H1 (cell line): ENCODE data around the gene BMPR1A. TPM values are rescaled to one million over a fixed set of nuclear protein-coding genes. Genes with fewer than 3 reads are reported as not detected.

ENCODE experiments used
- KDM4A ChIP-seq: IDR thresholded peaks from one replicate; pipeline ENCODE4 v1.7.1; 2012; ENCODE audit warnings: low read depth, mild to moderate bottlenecking, moderate library complexity, low read length, inconsistent platforms; ENCODE audit not compliant: severe bottlenecking
- KDM5A ChIP-seq: fragments of 200-600 bp; IDR thresholded peaks from 2 replicates; pipeline ENCODE4 v1.7.1; 2012; ENCODE audit warnings: mild to moderate bottlenecking, low read length, inconsistent platforms, mixed read lengths
- TAF7 ChIP-seq: optimal IDR thresholded peaks from 2 replicates; pipeline ENCODE3; 2011; ENCODE audit warnings: low read depth, mild to moderate bottlenecking, inconsistent platforms, low read length, moderate library complexity, borderline replicate concordance
- polyA plus RNA-seq, 7 experiments: library from polyadenylated mRNA; depleted of rRNA in 3 of 7; stranded (reverse) in 5 of 7; unstranded in 2 of 7; fragments of >200 nt in 5 of 7; fragments of 200-250 nt in 2 of 7; gene quantifications; 1 replicate in 5 of 7; 2 replicates in 1 of 7; 4 replicates in 1 of 7; pipeline versions ENCODE4 v1.2.1 to v1.2.3, GENCODE V29; 2011 to 2013; ENCODE audit warnings: missing spikeins in 2 of 7, mixed read lengths in 2 of 7
- total RNA-seq: library from RNA; stranded (reverse); fragmentation: NEBNext Ultra II Directional; extraction: Animal tissue kit (Norgen Biotek cat#: 25700); gene quantifications from 2 replicates; pipeline ENCODE4 v1.2.1, GENCODE V29; 2021
- TF ChIP-seq, protein P1 (sequence below): fragments of 300-600 bp; sonication (generic); IDR thresholded peaks from 2 replicates; pipeline ENCODE4 v1.7.1; 2012; ENCODE audit warnings: low read length, moderate library complexity, mild to moderate bottlenecking, inconsistent platforms; ENCODE audit not compliant: insufficient replicate concordance

Gene BMPR1A
- total and polyA plus RNA-seq, 2 of the 8 experiments (the other 6 are each of a cell fraction or from before 2014, with no cell fraction given) = 34.4 to 129 TPM

DNA sequence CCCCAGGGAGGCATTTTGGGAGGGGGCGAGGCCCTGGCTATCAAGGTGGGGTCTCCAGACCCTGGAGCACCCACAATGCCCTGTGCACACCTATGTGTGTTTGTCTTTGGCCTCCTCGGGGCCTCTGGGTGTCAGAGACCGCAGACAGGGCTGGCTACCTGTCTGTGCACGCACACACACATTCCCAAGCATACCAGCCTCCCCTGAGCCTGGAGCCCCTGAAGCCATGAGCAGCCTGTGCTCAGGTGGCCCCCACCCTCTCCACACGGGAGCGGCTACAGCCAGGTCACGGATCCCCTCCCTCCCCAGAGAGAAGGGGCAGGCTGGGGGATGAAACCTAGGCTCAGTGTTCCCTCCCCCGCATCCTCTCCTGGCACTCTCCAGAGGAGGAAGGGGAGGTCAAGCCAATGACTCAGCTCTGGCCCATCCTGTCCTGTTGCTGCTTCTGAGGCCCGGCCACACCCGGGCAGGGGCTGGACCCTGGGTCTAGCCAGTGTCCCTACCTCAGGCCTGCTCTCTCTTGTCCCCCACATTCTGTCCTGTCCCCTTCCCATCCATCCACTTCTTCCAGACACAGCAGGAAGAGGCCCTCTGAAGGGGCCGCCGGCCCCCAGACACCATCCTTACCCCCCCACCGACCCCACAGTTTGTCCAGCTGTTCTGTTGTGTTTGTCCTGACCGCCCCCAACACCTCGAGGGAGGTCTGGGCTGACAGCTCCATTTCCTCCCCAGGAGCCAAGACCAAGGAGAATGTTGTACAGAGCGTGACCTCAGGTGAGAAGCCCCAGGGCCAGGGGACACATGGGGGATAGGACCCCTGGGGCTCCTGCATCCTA lies 202.7 kb downstream of the BMPR1A start (continued):
- TF ChIP-seq, protein P1, sequence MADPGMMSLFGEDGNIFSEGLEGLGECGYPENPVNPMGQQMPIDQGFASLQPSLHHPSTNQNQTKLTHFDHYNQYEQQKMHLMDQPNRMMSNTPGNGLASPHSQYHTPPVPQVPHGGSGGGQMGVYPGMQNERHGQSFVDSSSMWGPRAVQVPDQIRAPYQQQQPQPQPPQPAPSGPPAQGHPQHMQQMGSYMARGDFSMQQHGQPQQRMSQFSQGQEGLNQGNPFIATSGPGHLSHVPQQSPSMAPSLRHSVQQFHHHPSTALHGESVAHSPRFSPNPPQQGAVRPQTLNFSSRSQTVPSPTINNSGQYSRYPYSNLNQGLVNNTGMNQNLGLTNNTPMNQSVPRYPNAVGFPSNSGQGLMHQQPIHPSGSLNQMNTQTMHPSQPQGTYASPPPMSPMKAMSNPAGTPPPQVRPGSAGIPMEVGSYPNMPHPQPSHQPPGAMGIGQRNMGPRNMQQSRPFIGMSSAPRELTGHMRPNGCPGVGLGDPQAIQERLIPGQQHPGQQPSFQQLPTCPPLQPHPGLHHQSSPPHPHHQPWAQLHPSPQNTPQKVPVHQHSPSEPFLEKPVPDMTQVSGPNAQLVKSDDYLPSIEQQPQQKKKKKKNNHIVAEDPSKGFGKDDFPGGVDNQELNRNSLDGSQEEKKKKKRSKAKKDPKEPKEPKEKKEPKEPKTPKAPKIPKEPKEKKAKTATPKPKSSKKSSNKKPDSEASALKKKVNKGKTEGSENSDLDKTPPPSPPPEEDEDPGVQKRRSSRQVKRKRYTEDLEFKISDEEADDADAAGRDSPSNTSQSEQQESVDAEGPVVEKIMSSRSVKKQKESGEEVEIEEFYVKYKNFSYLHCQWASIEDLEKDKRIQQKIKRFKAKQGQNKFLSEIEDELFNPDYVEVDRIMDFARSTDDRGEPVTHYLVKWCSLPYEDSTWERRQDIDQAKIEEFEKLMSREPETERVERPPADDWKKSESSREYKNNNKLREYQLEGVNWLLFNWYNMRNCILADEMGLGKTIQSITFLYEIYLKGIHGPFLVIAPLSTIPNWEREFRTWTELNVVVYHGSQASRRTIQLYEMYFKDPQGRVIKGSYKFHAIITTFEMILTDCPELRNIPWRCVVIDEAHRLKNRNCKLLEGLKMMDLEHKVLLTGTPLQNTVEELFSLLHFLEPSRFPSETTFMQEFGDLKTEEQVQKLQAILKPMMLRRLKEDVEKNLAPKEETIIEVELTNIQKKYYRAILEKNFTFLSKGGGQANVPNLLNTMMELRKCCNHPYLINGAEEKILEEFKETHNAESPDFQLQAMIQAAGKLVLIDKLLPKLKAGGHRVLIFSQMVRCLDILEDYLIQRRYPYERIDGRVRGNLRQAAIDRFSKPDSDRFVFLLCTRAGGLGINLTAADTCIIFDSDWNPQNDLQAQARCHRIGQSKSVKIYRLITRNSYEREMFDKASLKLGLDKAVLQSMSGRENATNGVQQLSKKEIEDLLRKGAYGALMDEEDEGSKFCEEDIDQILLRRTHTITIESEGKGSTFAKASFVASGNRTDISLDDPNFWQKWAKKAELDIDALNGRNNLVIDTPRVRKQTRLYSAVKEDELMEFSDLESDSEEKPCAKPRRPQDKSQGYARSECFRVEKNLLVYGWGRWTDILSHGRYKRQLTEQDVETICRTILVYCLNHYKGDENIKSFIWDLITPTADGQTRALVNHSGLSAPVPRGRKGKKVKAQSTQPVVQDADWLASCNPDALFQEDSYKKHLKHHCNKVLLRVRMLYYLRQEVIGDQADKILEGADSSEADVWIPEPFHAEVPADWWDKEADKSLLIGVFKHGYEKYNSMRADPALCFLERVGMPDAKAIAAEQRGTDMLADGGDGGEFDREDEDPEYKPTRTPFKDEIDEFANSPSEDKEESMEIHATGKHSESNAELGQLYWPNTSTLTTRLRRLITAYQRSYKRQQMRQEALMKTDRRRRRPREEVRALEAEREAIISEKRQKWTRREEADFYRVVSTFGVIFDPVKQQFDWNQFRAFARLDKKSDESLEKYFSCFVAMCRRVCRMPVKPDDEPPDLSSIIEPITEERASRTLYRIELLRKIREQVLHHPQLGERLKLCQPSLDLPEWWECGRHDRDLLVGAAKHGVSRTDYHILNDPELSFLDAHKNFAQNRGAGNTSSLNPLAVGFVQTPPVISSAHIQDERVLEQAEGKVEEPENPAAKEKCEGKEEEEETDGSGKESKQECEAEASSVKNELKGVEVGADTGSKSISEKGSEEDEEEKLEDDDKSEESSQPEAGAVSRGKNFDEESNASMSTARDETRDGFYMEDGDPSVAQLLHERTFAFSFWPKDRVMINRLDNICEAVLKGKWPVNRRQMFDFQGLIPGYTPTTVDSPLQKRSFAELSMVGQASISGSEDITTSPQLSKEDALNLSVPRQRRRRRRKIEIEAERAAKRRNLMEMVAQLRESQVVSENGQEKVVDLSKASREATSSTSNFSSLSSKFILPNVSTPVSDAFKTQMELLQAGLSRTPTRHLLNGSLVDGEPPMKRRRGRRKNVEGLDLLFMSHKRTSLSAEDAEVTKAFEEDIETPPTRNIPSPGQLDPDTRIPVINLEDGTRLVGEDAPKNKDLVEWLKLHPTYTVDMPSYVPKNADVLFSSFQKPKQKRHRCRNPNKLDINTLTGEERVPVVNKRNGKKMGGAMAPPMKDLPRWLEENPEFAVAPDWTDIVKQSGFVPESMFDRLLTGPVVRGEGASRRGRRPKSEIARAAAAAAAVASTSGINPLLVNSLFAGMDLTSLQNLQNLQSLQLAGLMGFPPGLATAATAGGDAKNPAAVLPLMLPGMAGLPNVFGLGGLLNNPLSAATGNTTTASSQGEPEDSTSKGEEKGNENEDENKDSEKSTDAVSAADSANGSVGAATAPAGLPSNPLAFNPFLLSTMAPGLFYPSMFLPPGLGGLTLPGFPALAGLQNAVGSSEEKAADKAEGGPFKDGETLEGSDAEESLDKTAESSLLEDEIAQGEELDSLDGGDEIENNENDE = no peak
- TF ChIP-seq KDM4A (no peak), TAF7 (no peak), KDM5A (no peak)
